PFSK-1 (cell line): Measurements from ENCODE around the gene RPP25L.

ENCODE experiments used
- POLR2AphosphoS5 ChIP-seq: IDR thresholded peaks from 2 replicates; pipeline ENCODE4 v1.6.1; 2012; ENCODE audit warnings: low read depth, mild to moderate bottlenecking, control low read depth, low read length, moderate library complexity
- SIN3A ChIP-seq: IDR thresholded peaks from 2 replicates; pipeline ENCODE4 v1.6.1; 2012; ENCODE audit warnings: mild to moderate bottlenecking, low read length, moderate library complexity, borderline replicate concordance; ENCODE audit not compliant: insufficient read depth
- TF ChIP-seq, protein P1 (sequence below), 2 experiments: IDR thresholded peaks; 2 replicates each; pipeline versions ENCODE4 v1.6.1 to v1.8.0; 2011 to 2012; ENCODE audit warnings: low read depth in 2 of 2, low read length in 2 of 2, control low read depth in 1 of 2, inconsistent platforms in 1 of 2, mild to moderate bottlenecking in 1 of 2, moderate library complexity in 1 of 2; ENCODE audit not compliant: insufficient read depth in 1 of 2

DNA sequence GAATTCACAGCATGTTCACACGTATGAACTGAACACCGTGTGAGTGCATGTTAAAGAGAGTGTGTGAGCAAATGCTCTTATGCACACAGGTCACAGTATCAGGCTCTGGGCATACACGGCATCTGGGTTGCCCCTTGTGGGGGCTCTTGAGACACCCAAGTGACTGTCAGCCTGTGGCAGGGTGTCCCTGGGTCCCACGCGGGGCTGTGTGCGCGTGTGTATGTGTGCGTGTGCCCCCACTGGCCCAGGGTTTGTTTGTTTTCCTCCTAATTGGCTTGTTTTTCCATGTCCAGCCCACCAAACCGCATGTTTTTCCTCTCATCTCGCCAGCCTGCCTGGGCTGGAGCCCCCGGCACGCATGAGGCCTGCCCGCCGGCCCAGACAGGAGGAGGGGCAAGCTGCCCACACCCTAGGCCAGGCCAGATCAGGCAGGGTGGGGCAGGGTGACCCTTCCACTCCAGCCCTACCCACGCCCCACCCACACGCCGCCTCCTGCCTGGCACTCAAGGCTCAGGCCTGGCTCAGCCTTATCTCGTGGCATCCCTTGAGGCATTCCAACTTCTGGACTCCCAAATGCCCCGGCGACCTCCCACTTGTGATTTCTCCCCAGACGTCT is 51.2 kb downstream of the RPP25L start:
- TF ChIP-seq, protein P1, sequence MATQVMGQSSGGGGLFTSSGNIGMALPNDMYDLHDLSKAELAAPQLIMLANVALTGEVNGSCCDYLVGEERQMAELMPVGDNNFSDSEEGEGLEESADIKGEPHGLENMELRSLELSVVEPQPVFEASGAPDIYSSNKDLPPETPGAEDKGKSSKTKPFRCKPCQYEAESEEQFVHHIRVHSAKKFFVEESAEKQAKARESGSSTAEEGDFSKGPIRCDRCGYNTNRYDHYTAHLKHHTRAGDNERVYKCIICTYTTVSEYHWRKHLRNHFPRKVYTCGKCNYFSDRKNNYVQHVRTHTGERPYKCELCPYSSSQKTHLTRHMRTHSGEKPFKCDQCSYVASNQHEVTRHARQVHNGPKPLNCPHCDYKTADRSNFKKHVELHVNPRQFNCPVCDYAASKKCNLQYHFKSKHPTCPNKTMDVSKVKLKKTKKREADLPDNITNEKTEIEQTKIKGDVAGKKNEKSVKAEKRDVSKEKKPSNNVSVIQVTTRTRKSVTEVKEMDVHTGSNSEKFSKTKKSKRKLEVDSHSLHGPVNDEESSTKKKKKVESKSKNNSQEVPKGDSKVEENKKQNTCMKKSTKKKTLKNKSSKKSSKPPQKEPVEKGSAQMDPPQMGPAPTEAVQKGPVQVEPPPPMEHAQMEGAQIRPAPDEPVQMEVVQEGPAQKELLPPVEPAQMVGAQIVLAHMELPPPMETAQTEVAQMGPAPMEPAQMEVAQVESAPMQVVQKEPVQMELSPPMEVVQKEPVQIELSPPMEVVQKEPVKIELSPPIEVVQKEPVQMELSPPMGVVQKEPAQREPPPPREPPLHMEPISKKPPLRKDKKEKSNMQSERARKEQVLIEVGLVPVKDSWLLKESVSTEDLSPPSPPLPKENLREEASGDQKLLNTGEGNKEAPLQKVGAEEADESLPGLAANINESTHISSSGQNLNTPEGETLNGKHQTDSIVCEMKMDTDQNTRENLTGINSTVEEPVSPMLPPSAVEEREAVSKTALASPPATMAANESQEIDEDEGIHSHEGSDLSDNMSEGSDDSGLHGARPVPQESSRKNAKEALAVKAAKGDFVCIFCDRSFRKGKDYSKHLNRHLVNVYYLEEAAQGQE (IDR thresholded peaks at IDR 0.05; ENCODE audit: insufficient read depth in 1 of 2, low read depth in 2 of 2, low read length in 2 of 2) = no peak
- TF ChIP-seq SIN3A (no peak), POLR2AphosphoS5 (no peak)
